Activated CD8-positive, alpha-beta T cell treated with anti-CD3 and anti-CD28 coated beads, Interleukin-2, amount 10 ng/mL, durations not matched to agents 7 days and 5 days (primary cell): ENCODE measurements around the gene CCDC88A. TPM values are rescaled to one million over a fixed set of nuclear protein-coding genes. Genes with fewer than 3 reads are reported as not detected.

Experiments used
- ATAC-seq: fragments of 150-1000 bp; cut with Tn5 transposase; one replicate; pipeline ENCODE4 v1.10.0; 2021; ENCODE audit warnings: moderate library complexity
- CTCF ChIA-PET: fragments of 350-600 bp; sonication (Branson Sonifier 250); formaldehyde crosslinking; loops from one replicate; lab custom pipeline; 2021; ENCODE audit warnings: antibody characterized with exemption; lab: Charles Lee
- POLR2A ChIA-PET: fragments of 350-600 bp; sonication (Branson Sonifier 250); formaldehyde crosslinking; loops from one replicate; lab custom pipeline; 2021; ENCODE audit warnings: antibody characterized with exemption; lab: Charles Lee
- DNase-seq: peaks from one replicate; pipeline ENCODE4 v3.0.0-alpha.2; 2020
- H3K27ac Mint-ChIP-seq: one replicate; pipeline ENCODE4 v1.8.0; 2021; ENCODE audit warnings: mild to moderate bottlenecking, mixed read lengths
- H3K27me3 Mint-ChIP-seq: one replicate; pipeline ENCODE4 v1.8.0; 2021; ENCODE audit warnings: low read depth, mixed read lengths
- H3K36me3 Mint-ChIP-seq: one replicate; pipeline ENCODE4 v1.8.0; 2021; ENCODE audit warnings: low read depth, mixed read lengths
- H3K4me1 Mint-ChIP-seq: one replicate; pipeline ENCODE4 v1.8.0; 2021; ENCODE audit warnings: low read depth, mixed read lengths
- H3K4me3 Mint-ChIP-seq: one replicate; pipeline ENCODE4 v1.8.0; 2021; ENCODE audit warnings: mild to moderate bottlenecking, mixed read lengths
- H3K9me3 Mint-ChIP-seq: one replicate; pipeline ENCODE4 v1.8.0; 2022; ENCODE audit warnings: mixed read lengths; ENCODE audit not compliant: insufficient read depth
- total RNA-seq, 2 experiments: library from RNA; stranded (reverse); gene quantifications; one replicate each; pipeline ENCODE4 v1.2.3, GENCODE V29; 2021

CCDC88A gene
- total RNA-seq, 2 experiments from 2014 or later: 12.0 to 12.9 TPM

GRCh38 chr2:55330541-55331297, 88.9 kb downstream of the CCDC88A start:
- no peak for DNase-seq
- Mint-ChIP-seq H3K27me3 (no peaks in the 10 kb centered on the region), H3K4me1 (no peaks in the 10 kb centered on the region), H3K4me3 (no peak overlapping the region), H3K27ac (no peak overlapping the region), H3K9me3 (no peaks in the 10 kb centered on the region), H3K36me3 (peaks cover 3% of the 10 kb centered on the region)
- ATAC-seq: no peak
- ChIA-PET POLR2A (no interaction called here), CTCF (no interaction called here)

GRCh38 chr2:55327470-55328230, 92.0 kb downstream of the CCDC88A start:
- peaks cover 3% of the 10 kb centered on the region for H3K36me3 Mint-ChIP-seq
- H3K4me3 Mint-ChIP-seq: no peak overlapping the region
- CTCF ChIA-PET: no interaction called here
- H3K27ac Mint-ChIP-seq: no peak overlapping the region
- H3K4me1 Mint-ChIP-seq: no peaks in the 10 kb centered on the region
- POLR2A ChIA-PET: no interaction called here
- no peaks in the 10 kb centered on the region for H3K9me3 Mint-ChIP-seq
- no peak for DNase-seq
- no peaks in the 10 kb centered on the region for H3K27me3 Mint-ChIP-seq
- no peak for ATAC-seq

GRCh38 chr2:55314985-55315384, 104.7 kb downstream of the CCDC88A start:
- Mint-ChIP-seq H3K4me3 (no peak overlapping the region), H3K9me3 (no peaks in the 10 kb centered on the region), H3K27ac (no peak overlapping the region), H3K27me3 (no peaks in the 10 kb centered on the region), H3K36me3 (no peaks in the 10 kb centered on the region), H3K4me1 (peaks cover 6% of the 10 kb centered on the region)
- POLR2A ChIA-PET: interaction anchor here (0.6 kb wide), 1 partner anchor 53 kb away, joined by 4 read pairs; no protein-coding TSS in a partner anchor
- ATAC-seq (no peak), DNase-seq (no peak)
- CTCF ChIA-PET: interaction anchor here (1.7 kb wide), 1 partner anchor 31 kb away, joined by 4 read pairs; no protein-coding TSS in a partner anchor

- H3K36me3 Mint-ChIP-seq: no peaks in the 10 kb centered on the region
- ATAC-seq (peak; percentile 51), DNase-seq (no peak)
- H3K27me3 Mint-ChIP-seq: no peaks in the 10 kb centered on the region
- H3K4me3 Mint-ChIP-seq: no peak overlapping the region
- no peak overlapping the region for H3K27ac Mint-ChIP-seq
- ChIA-PET CTCF (interaction anchor here (1.1 kb wide), 1 partner anchor 9 kb away, joined by 3 read pairs; no protein-coding TSS in a partner anchor), POLR2A (no interaction called here)
- H3K9me3 Mint-ChIP-seq: no peaks in the 10 kb centered on the region
- H3K4me1 Mint-ChIP-seq: peaks cover 7% of the 10 kb centered on the region
Observed at GRCh38 chr2:55311444-55311870, 108.2 kb downstream of the CCDC88A start.

- Mint-ChIP-seq H3K9me3 (no peaks in the 10 kb centered on the region), H3K36me3 (no peaks in the 10 kb centered on the region), H3K4me1 (peaks cover 7% of the 10 kb centered on the region), H3K27me3 (no peaks in the 10 kb centered on the region), H3K4me3 (no peak overlapping the region), H3K27ac (no peak overlapping the region)
- no peak for ATAC-seq
- DNase-seq: no peak
- ChIA-PET POLR2A (no interaction called here), CTCF (no interaction called here)
Observed at GRCh38 chr2:55309446-55309845, 110.2 kb downstream of the CCDC88A start.

GRCh38 chr2:55302241-55302640, 117.4 kb downstream of the CCDC88A start:
- no peak overlapping the region for H3K4me3 Mint-ChIP-seq
- DNase-seq (no peak), ATAC-seq (no peak)
- no peaks in the 10 kb centered on the region for H3K27me3 Mint-ChIP-seq
- CTCF ChIA-PET: no interaction called here
- H3K9me3 Mint-ChIP-seq: no peaks in the 10 kb centered on the region
- H3K27ac Mint-ChIP-seq: no peak overlapping the region
- POLR2A ChIA-PET: no interaction called here
- H3K36me3 Mint-ChIP-seq: no peaks in the 10 kb centered on the region
- H3K4me1 Mint-ChIP-seq: peaks cover 4% of the 10 kb centered on the region

- Mint-ChIP-seq H3K4me3 (no peak overlapping the region), H3K9me3 (no peaks in the 10 kb centered on the region), H3K27ac (no peak overlapping the region), H3K27me3 (no peaks in the 10 kb centered on the region), H3K4me1 (peaks cover 4% of the 10 kb centered on the region), H3K36me3 (no peaks in the 10 kb centered on the region)
- ChIA-PET POLR2A (no interaction called here), CTCF (interaction anchor here (0.7 kb wide), 1 partner anchor 13 kb away, joined by 3 read pairs; no protein-coding TSS in a partner anchor)
- DNase-seq (no peak), ATAC-seq (no peak)
Observed at GRCh38 chr2:55301277-55301676, 118.4 kb downstream of the CCDC88A start.

GRCh38 chr2:55296393-55296792, 123.3 kb downstream of the CCDC88A start:
- ATAC-seq: no peak
- H3K27ac Mint-ChIP-seq: no peak overlapping the region

GRCh38 chr2:55283083-55283482, 136.6 kb downstream of the CCDC88A start:
- CTCF ChIA-PET: no interaction called here
- no peak for ATAC-seq
- no peak for DNase-seq
- POLR2A ChIA-PET: no interaction called here
- peaks cover 18% of the 10 kb centered on the region for H3K36me3 Mint-ChIP-seq
- peaks cover 23% of the 10 kb centered on the region for H3K4me1 Mint-ChIP-seq
- no peaks in the 10 kb centered on the region for H3K9me3 Mint-ChIP-seq
- H3K4me3 Mint-ChIP-seq: peak overlapping the region; percentile 49
- H3K27ac Mint-ChIP-seq: peak overlapping the region; percentile 53
- no peaks in the 10 kb centered on the region for H3K27me3 Mint-ChIP-seq

More at GRCh38 chr2:55296393-55296792, 123.3 kb downstream of the CCDC88A start:
- Mint-ChIP-seq H3K27me3 (no peaks in the 10 kb centered on the region), H3K4me3 (no peak overlapping the region), H3K36me3 (peaks cover 3% of the 10 kb centered on the region), H3K4me1 (peaks cover 12% of the 10 kb centered on the region), H3K9me3 (no peaks in the 10 kb centered on the region)
- ChIA-PET POLR2A (no interaction called here), CTCF (interaction anchor here (1.4 kb wide), 1 partner anchor 135 kb away, joined by 4 read pairs; no protein-coding TSS in a partner anchor)
- DNase-seq: no peak

GRCh38 chr2:55282110-55282917, 137.3 kb downstream of the CCDC88A start:
- DNase-seq (peak; percentile 90), ATAC-seq (peak; percentile 100)
- Mint-ChIP-seq H3K27me3 (no peaks in the 10 kb centered on the region), H3K9me3 (no peaks in the 10 kb centered on the region), H3K4me3 (peak overlapping the region; percentile 84), H3K27ac (peak overlapping the region; percentile 95), H3K4me1 (peaks cover 23% of the 10 kb centered on the region), H3K36me3 (peaks cover 18% of the 10 kb centered on the region)
- POLR2A ChIA-PET: interaction anchor here (0.6 to 1.4 kb wide), 3 partner anchors 13 to 59 kb away, joined by 3 to 7 read pairs (median 3); partner anchors contain the start of genes CLHC1, MTIF2 and RPS27A
- CTCF ChIA-PET: interaction anchor here (0.9 to 1.5 kb wide), 2 partner anchors 11 to 14 kb away, joined by 3 read pairs; no protein-coding TSS in a partner anchor
